DND-41 (cell line): ENCODE results near the gene NUP35.

Experiments
- CTCF ChIP-seq: IDR thresholded peaks from 2 replicates; pipeline ENCODE4 v1.5.1; 2012; ENCODE audit warnings: borderline replicate concordance, low read length, moderate library complexity, mild to moderate bottlenecking; ENCODE audit not compliant: poor library complexity, severe bottlenecking; ENCODE audit errors: extremely low read depth
- EZH2 ChIP-seq: IDR thresholded peaks from 3 replicates; pipeline ENCODE4 v1.6.1; 2012; ENCODE audit warnings: borderline replicate concordance, low read depth, mild to moderate bottlenecking, moderate library complexity, low read length, inconsistent platforms; ENCODE audit not compliant: severe bottlenecking

- TF ChIP-seq CTCF, result no peak
- no peak for TF ChIP-seq EZH2
These were observed 18.7 kb upstream of the NUP35 start for GRCh38 chr2:183105402-183106134.
